GM19324 (cell line): ENCODE results near the gene OR2B6.

ENCODE experiments used
- ATAC-seq: cut with Tn5 transposase; IDR thresholded peaks from one replicate; pipeline ENCODE4 v1.9.1; 2021; ENCODE audit warnings: mild to moderate bottlenecking, moderate library complexity; ENCODE audit not compliant: unreplicated experiment, low FRiP score

OR2B6 gene

DNA sequence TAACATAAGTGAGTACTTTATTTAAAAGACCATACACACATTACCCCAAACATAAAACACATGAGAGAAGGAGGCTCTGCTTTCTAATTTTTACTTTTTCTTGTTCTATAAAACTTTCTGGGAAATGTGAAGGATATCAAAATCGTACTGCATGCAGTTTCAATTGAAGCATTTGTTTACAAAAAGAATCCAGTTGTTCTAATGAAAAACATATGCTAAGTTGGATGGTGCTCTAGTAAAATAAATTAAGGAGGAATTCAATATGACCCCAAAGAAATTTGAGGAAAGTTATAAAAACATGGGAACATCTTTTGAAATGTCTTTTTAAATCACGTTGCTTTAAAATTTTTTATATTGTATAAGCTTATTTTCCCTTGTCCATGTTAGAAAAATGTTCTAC is 37.6 kb downstream of the OR2B6 start:
- no peak for ATAC-seq

DNA sequence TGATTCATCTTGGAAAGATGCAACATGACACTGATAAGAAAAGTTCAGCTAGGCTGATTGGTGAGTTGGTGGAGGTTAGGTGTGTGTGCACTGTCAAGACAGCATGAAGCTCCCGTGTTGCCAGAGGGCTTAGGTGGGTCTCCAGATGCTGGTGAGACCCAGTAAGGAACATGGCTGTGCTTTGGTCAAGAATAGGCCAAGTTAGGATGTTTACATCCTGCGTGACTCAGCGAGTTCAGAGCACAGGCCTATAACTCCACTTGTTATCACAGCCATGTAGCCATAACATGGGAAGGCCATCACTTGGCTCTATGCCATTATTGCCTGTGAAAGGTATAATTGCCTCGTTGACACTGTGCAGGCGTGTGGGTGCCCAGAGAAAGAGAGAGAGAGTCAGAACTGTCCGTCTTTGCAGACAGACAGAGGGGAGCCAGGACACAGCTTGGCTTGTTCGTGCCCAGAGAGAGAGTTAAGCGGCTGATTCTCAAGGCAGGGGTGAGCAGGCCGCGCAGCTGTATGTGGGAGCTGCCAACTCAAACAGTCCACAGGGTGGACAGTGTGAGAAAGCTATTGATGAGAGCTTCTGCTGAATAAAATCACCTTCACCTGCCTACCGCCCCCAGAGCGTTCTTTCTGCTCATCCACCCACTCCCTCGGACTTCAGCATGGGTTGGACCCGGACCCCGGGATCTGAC is 43.5 kb downstream of the OR2B6 start:
- no peak for ATAC-seq

DNA sequence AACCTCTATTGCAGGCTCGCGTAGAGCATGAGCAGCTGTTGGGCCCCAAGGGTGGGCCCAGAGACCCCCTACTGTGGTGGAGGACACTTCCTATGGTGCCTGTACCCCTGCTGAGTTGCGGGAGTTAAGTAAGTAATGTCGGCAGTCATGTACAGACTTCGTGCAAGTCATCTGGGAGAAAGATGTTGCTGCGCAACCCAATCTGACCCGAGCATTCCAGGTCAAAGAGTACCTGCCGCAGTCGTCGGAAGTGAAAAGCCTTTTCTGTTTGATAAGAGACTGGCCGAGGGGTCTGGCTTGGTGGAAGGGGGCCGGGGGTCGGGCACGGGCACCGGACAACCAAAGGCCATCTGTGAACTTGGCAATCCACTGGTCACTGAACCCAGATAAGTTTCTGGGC is 44.3 kb downstream of the OR2B6 start:
- no peak for ATAC-seq

DNA sequence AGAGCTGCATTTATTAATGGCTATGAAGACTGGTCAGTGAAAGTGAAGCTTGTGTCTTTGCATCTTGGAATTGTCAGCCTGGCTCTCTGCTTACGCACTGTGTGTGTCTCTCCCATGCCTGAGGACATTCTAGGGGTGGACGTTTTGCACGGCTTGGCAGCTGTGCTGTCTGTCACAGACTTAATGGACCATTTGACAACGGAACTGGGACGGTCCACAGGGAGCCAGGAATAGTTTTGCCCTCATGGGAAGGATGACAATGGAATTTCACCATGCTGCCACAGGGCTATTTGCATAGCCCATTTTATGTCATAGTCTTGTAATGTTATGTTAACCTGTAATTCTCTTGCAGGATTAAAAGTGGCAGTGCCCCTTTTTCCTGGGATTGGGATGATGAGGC is 44.7 kb downstream of the OR2B6 start:
- no peak for ATAC-seq

DNA sequence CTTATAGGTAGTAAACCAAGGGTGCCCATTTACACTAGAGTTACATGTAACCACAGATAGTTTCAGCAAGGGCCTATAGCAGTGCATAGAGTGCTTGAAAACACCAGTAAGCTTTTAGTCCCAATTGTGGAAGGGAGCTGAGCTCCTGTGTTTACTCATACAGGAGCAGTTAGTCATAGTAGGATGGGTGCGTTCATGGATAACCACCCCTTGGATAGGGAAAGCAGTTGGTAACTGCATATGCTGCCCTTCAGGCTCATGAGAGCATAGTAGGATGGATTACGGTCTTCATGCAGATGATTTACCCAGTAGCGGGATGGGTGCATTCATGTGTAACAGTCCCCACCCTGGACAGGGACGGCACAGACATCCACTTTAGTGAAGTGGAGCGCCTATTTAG is 45.1 kb downstream of the OR2B6 start:
- ATAC-seq = no peak

DNA sequence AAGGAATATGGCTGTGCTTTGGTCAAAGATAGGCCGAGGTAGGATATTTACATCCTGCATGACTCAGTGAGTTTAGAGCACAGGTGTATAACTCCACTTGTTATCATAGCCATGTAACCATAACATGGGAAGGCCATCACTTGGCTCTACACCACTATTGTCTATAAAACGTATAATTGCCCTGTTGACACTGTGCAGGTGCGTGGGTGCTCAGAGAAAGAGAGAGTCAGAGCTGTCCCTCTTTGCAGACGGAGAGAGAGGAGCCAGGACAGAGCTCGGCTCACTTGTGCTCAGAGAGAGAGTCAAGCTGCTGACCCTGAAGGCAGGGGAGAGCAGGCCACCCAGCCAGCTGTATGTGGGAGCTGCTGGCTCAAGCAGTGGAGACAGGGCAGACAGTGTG is 46.0 kb downstream of the OR2B6 start:
- ATAC-seq = no peak

DNA sequence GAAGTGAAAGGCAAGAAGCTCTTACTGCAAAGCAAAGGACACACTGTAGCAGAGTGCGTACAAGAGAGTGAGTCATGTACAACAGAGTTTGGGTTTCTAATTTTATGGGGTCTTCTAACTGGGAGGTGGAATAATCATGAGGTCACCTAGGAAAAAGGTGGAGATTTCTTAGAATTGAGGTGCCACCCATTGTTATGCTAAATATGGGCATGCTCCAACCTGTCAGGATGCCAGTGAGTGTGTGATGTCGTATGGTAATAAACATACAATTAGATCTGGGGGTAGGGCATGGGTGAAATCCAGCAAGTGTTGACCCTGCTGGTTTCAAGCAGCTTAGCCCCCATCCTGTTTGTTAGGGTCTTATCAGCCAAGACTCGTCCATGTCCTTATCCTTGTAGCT is 46.6 kb downstream of the OR2B6 start:
- ATAC-seq = no peak

DNA sequence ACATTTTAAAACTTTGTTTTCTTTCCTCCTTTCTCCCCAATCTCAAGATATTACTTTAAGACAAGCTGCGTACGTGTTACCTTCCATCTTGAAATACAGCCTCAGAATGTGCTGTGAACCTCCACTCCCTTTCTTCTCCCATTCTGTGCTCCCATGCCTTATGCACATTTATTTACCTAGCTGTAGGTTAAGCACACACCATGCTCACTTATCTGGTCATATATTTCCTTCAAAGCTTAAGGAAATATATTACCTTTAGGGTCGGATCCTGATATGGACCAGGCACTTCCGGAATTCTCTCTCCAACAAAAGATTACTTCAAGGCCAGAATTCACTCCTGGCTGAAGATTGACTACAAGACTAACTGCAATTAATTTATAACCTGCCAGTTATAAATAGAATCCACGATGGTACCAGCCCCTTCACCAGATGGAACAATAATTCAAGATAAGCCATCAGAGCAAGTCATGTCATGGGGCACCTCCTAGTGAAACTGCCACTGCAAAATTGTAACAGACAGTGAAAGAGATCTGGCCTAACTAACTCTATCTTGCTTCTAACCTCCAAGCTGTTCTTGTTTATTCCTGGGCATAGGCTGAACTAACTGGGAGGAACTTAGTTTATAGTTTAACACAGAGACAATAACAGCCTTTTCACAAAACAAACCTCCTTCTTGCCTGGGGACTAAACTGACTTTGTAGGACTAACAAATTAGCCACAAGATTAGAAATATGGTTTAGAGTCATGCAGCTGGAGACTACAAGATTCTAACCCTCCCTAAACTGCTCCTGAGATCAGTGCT is 47.5 kb downstream of the OR2B6 start:
- no peak for ATAC-seq

DNA sequence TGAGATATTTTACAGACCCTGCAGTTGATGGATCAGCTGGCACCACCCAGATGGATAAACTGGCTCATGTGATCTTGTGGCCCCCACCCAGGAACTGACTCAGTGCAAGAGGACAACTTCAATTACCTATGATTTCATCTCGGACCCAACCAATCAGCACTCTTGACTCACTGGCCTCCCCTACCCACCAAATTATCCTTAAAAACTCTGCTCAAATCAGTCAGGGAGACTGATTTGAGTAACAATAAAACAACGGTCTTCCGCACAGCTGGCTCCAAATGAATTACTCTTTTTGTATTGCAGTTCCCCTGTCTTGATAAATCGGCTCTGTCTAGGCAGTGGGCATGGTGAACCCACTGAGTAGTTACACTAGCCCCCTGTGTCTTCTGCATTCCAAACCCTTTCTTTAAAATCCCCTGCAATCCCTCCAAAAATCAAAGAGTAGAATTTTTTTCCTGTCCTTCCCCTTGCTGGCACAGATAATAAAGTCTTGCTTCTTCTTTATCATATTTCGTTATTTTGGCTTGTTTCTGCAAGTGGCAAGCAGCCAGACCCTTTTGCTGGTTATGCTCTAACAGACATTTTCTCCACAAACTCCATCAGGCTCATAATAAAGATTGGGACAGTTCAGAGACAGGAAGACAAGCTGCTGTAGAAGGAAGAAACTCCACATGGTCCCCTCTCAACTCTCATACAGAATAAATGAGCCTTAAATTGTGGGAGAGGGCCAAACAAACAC is 48.3 kb downstream of the OR2B6 start:
- no peak for ATAC-seq

DNA sequence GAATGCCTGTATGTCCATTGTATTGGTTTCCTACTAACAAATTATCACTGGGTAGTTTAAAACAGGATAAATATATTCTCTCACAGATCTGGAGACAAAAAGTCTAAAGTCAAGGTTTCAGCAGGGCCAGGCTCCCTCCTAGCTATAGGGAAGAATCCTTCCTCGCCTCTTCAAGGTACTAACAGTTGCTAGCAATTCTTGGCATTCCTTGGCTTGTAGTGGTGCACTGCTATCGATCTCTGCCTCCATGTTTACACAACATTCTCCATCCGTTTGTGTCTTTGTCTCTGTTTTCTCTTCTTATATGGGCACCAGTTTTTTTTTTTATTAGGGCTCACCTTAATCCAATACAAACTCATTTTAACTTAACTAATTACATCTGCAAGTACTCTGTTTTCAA is 48.9 kb downstream of the OR2B6 start:
- ATAC-seq = no peak
